Measurements from ENCODE around the gene LYSET. TPM values are rescaled to one million over a fixed set of nuclear protein-coding genes. Genes with fewer than 3 reads are reported as not detected.
"Not testable (repeated sequence)": the region's sequence is repeated elsewhere in the genome, so short reads cannot be mapped to it uniquely, and the experiment has no call there.

LYSET gene
- total and polyA plus RNA-seq, 7 donors: 19.7 to 50.1 (median 29.1) TPM

GRCh38 chr14:93160353-93160801 lies 24.7 kb upstream of the LYSET start:
- intact Hi-C loops (cut with DNase I): no loop called here
- DNase-seq (no peak), ATAC-seq (no peak)
- no peaks in the 10 kb centered on the region for H3K4me1 ChIP-seq
- no peaks in the 10 kb centered on the region for H3K9me3 ChIP-seq
- no peak overlapping the region for H3K27ac ChIP-seq
- TF ChIP-seq CTCF (IDR thresholded peaks at IDR 0.05): no peak
- no peaks in the 10 kb centered on the region for H3K27me3 ChIP-seq (ENCODE audit: insufficient read depth in 3 of 3, low read length in 2 of 3)
- H3K36me3 ChIP-seq (ENCODE audit: insufficient read depth in 1 of 2, low read depth in 1 of 2): no peaks in the 10 kb centered on the region
- 37 to 40% (median 38%) methylated on average over 4 of the region's 4 CpGs for WGBS, 3 donors
- H3K4me3 ChIP-seq: no peak overlapping the region

GRCh38 chr14:93161411-93161940 lies 23.6 kb upstream of the LYSET start:
- ATAC-seq (no peak), DNase-seq (no peak)
- no peaks in the 10 kb centered on the region for H3K4me1 ChIP-seq
- no peak for TF ChIP-seq CTCF (IDR thresholded peaks at IDR 0.05)
- 63 to 72% (median 68%) methylated on average over 4 of the region's 4 CpGs for WGBS, 3 donors
- no peak overlapping the region for H3K27ac ChIP-seq
- H3K27me3 ChIP-seq (ENCODE audit: insufficient read depth in 3 of 3, low read length in 2 of 3): no peaks in the 10 kb centered on the region
- no peaks in the 10 kb centered on the region for H3K36me3 ChIP-seq (ENCODE audit: insufficient read depth in 1 of 2, low read depth in 1 of 2)
- intact Hi-C loops (cut with DNase I): no loop called here
- no peaks in the 10 kb centered on the region for H3K9me3 ChIP-seq
- H3K4me3 ChIP-seq: no peak overlapping the region

- intact Hi-C loops (cut with DNase I): no loop called here
- ATAC-seq (no peak), DNase-seq (no peak)
- 68 to 79% (median 76%) methylated on average over 5 of the region's 5 CpGs for WGBS, 3 donors
- no peak overlapping the region for H3K27ac ChIP-seq
- H3K27me3 ChIP-seq (ENCODE audit: insufficient read depth in 3 of 3, low read length in 2 of 3): no peaks in the 10 kb centered on the region
- no peaks in the 10 kb centered on the region for H3K4me1 ChIP-seq
- H3K9me3 ChIP-seq: no peaks in the 10 kb centered on the region
- H3K36me3 ChIP-seq (ENCODE audit: insufficient read depth in 1 of 2, low read depth in 1 of 2): no peaks in the 10 kb centered on the region
- no peak for TF ChIP-seq CTCF (IDR thresholded peaks at IDR 0.05)
- no peak overlapping the region for H3K4me3 ChIP-seq
Measured at GRCh38 chr14:93163564-93163963, 21.6 kb upstream of the LYSET start.

GRCh38 chr14:93165271-93166265 lies 19.5 kb upstream of the LYSET start:
- H3K27me3 ChIP-seq (ENCODE audit: insufficient read depth in 3 of 3, low read length in 2 of 3); intact Hi-C loops (cut with DNase I); H3K27ac ChIP-seq; H3K9me3 ChIP-seq; ATAC-seq; H3K36me3 ChIP-seq (ENCODE audit: insufficient read depth in 1 of 2, low read depth in 1 of 2); H3K4me1 ChIP-seq; H3K4me3 ChIP-seq; DNase-seq: not testable (repeated sequence)
- 83 to 87% (median 83%) methylated on average over 26 of the region's 26 CpGs for WGBS, 3 donors

- DNase-seq; H3K4me3 ChIP-seq; H3K9me3 ChIP-seq; H3K4me1 ChIP-seq; intact Hi-C loops (cut with DNase I); ATAC-seq; H3K36me3 ChIP-seq (ENCODE audit: insufficient read depth in 1 of 2, low read depth in 1 of 2); H3K27ac ChIP-seq: not testable (repeated sequence)
- peaks cover 0 to 10% (median 0%) of the 10 kb centered on the region in 3 donors for H3K27me3 ChIP-seq (ENCODE audit: insufficient read depth in 3 of 3, low read length in 2 of 3)
- 85 to 89% (median 86%) methylated on average over 9 of the region's 9 CpGs for WGBS, 3 donors
Measured at GRCh38 chr14:93168610-93169009, 16.5 kb upstream of the LYSET start.

- H3K27ac ChIP-seq; H3K4me3 ChIP-seq; DNase-seq; H3K36me3 ChIP-seq (ENCODE audit: insufficient read depth in 1 of 2, low read depth in 1 of 2); H3K9me3 ChIP-seq; intact Hi-C loops (cut with DNase I); ATAC-seq; H3K4me1 ChIP-seq: not testable (repeated sequence)
- peaks cover 0 to 11% (median 0%) of the 10 kb centered on the region in 3 donors for H3K27me3 ChIP-seq (ENCODE audit: insufficient read depth in 3 of 3, low read length in 2 of 3)
- WGBS, 3 donors: 61 to 74% (median 63%) methylated on average over 6 of the region's 6 CpGs
Measured at GRCh38 chr14:93169619-93170018, 15.5 kb upstream of the LYSET start.

- H3K4me1 ChIP-seq; DNase-seq; H3K4me3 ChIP-seq; H3K9me3 ChIP-seq; intact Hi-C loops (cut with DNase I); H3K27ac ChIP-seq; H3K36me3 ChIP-seq (ENCODE audit: insufficient read depth in 1 of 2, low read depth in 1 of 2); ATAC-seq: not testable (repeated sequence)
- WGBS, 3 donors: 88 to 95% (median 91%) methylated on average over 13 to 20 of the region's 20 CpGs
- H3K27me3 ChIP-seq (ENCODE audit: insufficient read depth in 3 of 3, low read length in 2 of 3): peaks cover 0 to 11% (median 0%) of the 10 kb centered on the region in 3 donors
Measured at GRCh38 chr14:93170141-93170540, 15.0 kb upstream of the LYSET start.

Measured in psoas muscle (tissue), 8 donors.